Caco-2 (cell line): ENCODE data around the gene GNAQ. TPM values are rescaled to one million over a fixed set of nuclear protein-coding genes. Genes with fewer than 3 reads are reported as not detected.
"Not testable (repeated sequence)": the region's sequence is repeated elsewhere in the genome, so short reads cannot be mapped to it uniquely, and the experiment has no call there.

ENCODE experiments used
- BruUV-seq: library from RNA; stranded (reverse); fragments of 400-500 nt; replicated peaks from 2 replicates; lab custom pipeline; 2021; lab: Mats Ljungman, UMichigan
- CTCF ChIA-PET: fragments of 300-600 bp; sonication (Branson Sonifier 250); formaldehyde crosslinking; loops from one replicate; lab custom pipeline; 2022; ENCODE audit warnings: antibody characterized with exemption; lab: Charles Lee
- POLR2A ChIA-PET: fragments of 300-600 bp; sonication (Branson Sonifier 250); formaldehyde crosslinking; loops from one replicate; lab custom pipeline; 2022; ENCODE audit warnings: antibody characterized with exemption; lab: Charles Lee
- DNase-seq, 2 experiments: peaks; one replicate each; pipeline versions ENCODE4 v3.0.0 to v3.0.0-alpha.2; 2020 to 2022
- H3K27me3 ChIP-seq: replicated peaks from 2 replicates; pipeline ENCODE4 v1.6.0; 2011; ENCODE audit warnings: low read length; ENCODE audit not compliant: control insufficient read depth, insufficient read depth
- H3K36me3 ChIP-seq: 2 replicates; pipeline ENCODE4 v1.5.1; 2011; ENCODE audit warnings: low read length; ENCODE audit not compliant: control insufficient read depth, insufficient read depth
- H3K4me1 ChIP-seq: fragments of 250-450 bp; sonication (Bioruptor Pico); 2 replicates; pipeline ENCODE4 v1.5.1; 2020; ENCODE audit warnings: mild to moderate bottlenecking
- H3K4me3 ChIP-seq: 2 replicates; pipeline ENCODE4 v1.5.1; 2011; ENCODE audit warnings: low read depth, mild to moderate bottlenecking, control low read depth, low read length
- H3K9me3 ChIP-seq: fragments of 250-450 bp; sonication (Bioruptor Pico); 2 replicates; pipeline ENCODE4 v1.5.1; 2020; ENCODE audit warnings: mild to moderate bottlenecking, moderate library complexity
- H3K27ac Mint-ChIP-seq: one replicate; pipeline ENCODE4 v1.8.0; 2022; ENCODE audit warnings: mixed read lengths; ENCODE audit not compliant: unreplicated experiment
- H3K27me3 Mint-ChIP-seq: one replicate; pipeline ENCODE4 v1.8.0; 2022; ENCODE audit warnings: mixed read lengths; ENCODE audit not compliant: insufficient read depth, unreplicated experiment
- H3K36me3 Mint-ChIP-seq: one replicate; pipeline ENCODE4 v1.8.0; 2022; ENCODE audit warnings: mild to moderate bottlenecking, mixed read lengths; ENCODE audit not compliant: insufficient read depth, unreplicated experiment
- H3K4me1 Mint-ChIP-seq: one replicate; pipeline ENCODE4 v1.8.0; 2022; ENCODE audit warnings: low read depth, mixed read lengths; ENCODE audit not compliant: unreplicated experiment
- H3K4me3 Mint-ChIP-seq: one replicate; pipeline ENCODE4 v1.8.0; 2022; ENCODE audit warnings: mild to moderate bottlenecking, moderate library complexity, mixed read lengths; ENCODE audit not compliant: unreplicated experiment
- H3K9me3 Mint-ChIP-seq: one replicate; pipeline ENCODE4 v1.8.0; 2022; ENCODE audit warnings: mixed read lengths; ENCODE audit not compliant: unreplicated experiment
- intact Hi-C: fragments of 100-400 bp; cut with micrococcal nuclease; formaldehyde crosslinking; loops from one replicate; pipeline ENCODE4 v1.10.0; 2022; ENCODE audit not compliant: unreplicated experiment
- total RNA-seq: library from RNA; stranded (reverse); gene quantifications from 2 replicates; pipeline ENCODE4 v1.2.3, GENCODE V29; 2022
- TF ChIP-seq, protein P1 (sequence below), 2 experiments: fragments of 200-600 bp in 1 of 2; IDR thresholded peaks; 1 replicate in 1 of 2; 2 replicates in 1 of 2; pipeline versions ENCODE4 v1.5.1 to v1.8.0; 2011 to 2022; ENCODE audit warnings: antibody characterized with exemption in 1 of 2, control low read depth in 1 of 2, inconsistent platforms in 1 of 2, low read depth in 1 of 2, low read length in 1 of 2, mild to moderate bottlenecking in 1 of 2, moderate library complexity in 1 of 2; ENCODE audit not compliant: insufficient read depth in 1 of 2, severe bottlenecking in 1 of 2, unreplicated experiment in 1 of 2

The GNAQ gene
- total RNA-seq, 1 experiment from 2014 or later: 10.1 TPM

DNA sequence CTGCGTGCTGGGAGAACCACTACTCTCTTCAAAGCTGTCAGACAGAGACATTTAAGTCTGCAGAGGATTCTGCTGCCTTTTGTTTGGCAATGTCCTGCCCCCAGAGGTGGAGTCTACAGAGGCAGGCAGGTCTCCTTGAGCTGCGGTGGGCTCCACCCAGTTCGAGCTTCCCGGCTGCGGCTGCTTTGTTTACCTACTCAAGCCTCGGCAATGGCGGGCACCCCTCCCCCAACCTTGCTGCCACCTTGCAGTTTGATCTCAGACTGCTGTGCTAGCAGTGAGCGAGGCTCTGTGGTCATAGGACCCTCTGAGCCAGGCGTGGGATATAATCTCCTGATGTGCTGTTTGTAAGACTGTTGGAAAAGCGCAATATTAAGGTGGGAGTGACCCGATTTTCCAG is 343.9 kb downstream of the GNAQ start:
- H3K9me3 ChIP-seq, CTCF ChIA-PET, H3K27me3 ChIP-seq, intact Hi-C loops, BruUV-seq, H3K36me3 ChIP-seq, POLR2A ChIA-PET, H3K27me3 Mint-ChIP-seq, DNase-seq, H3K4me1 ChIP-seq, H3K27ac Mint-ChIP-seq, H3K4me3 ChIP-seq, H3K4me3 Mint-ChIP-seq, H3K36me3 Mint-ChIP-seq, H3K9me3 Mint-ChIP-seq, H3K4me1 Mint-ChIP-seq: not testable (repeated sequence)

DNA sequence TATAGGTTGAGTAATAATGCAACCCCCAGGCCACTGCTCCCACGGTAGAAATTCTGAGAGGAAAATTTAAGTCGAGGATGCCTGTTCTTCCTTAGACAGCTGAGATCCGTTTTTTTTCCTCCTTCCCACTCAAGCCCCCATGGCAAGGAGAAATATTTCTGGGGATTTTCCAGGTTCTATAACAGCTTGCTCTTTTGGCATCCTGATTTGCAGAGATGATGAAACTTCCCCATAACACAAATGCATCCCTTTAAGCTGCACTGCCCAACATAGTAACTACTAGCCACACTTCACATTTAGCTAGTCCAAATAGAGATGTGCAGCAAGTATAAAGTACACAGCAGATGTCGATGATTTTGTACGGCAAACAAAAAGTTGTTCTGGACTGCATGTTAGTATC is 351.0 kb downstream of the GNAQ start:
- no peaks in the 10 kb centered on the region for H3K36me3 Mint-ChIP-seq
- Histone ChIP-seq H3K9me3 (no peaks in the 10 kb centered on the region), H3K4me1 (no peaks in the 10 kb centered on the region), H3K36me3 (no peaks in the 10 kb centered on the region), H3K4me3 (no peak overlapping the region), H3K27me3 (no peaks in the 10 kb centered on the region)
- H3K4me1 Mint-ChIP-seq: no peaks in the 10 kb centered on the region
- BruUV-seq: no TSS peak
- CTCF ChIA-PET: no interaction called here
- no peak for DNase-seq
- no peaks in the 10 kb centered on the region for H3K27me3 Mint-ChIP-seq
- H3K27ac Mint-ChIP-seq: no peak overlapping the region
- POLR2A ChIA-PET: no interaction called here
- no peak overlapping the region for H3K4me3 Mint-ChIP-seq
- no peaks in the 10 kb centered on the region for H3K9me3 Mint-ChIP-seq
- intact Hi-C loops: no loop called here
- TF ChIP-seq, protein P1, sequence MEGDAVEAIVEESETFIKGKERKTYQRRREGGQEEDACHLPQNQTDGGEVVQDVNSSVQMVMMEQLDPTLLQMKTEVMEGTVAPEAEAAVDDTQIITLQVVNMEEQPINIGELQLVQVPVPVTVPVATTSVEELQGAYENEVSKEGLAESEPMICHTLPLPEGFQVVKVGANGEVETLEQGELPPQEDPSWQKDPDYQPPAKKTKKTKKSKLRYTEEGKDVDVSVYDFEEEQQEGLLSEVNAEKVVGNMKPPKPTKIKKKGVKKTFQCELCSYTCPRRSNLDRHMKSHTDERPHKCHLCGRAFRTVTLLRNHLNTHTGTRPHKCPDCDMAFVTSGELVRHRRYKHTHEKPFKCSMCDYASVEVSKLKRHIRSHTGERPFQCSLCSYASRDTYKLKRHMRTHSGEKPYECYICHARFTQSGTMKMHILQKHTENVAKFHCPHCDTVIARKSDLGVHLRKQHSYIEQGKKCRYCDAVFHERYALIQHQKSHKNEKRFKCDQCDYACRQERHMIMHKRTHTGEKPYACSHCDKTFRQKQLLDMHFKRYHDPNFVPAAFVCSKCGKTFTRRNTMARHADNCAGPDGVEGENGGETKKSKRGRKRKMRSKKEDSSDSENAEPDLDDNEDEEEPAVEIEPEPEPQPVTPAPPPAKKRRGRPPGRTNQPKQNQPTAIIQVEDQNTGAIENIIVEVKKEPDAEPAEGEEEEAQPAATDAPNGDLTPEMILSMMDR (IDR thresholded peaks at IDR 0.05; ENCODE audit: insufficient read depth in 1 of 2, low read depth in 1 of 2, low read length in 1 of 2, severe bottlenecking in 1 of 2, unreplicated experiment in 1 of 2): no peak

DNA sequence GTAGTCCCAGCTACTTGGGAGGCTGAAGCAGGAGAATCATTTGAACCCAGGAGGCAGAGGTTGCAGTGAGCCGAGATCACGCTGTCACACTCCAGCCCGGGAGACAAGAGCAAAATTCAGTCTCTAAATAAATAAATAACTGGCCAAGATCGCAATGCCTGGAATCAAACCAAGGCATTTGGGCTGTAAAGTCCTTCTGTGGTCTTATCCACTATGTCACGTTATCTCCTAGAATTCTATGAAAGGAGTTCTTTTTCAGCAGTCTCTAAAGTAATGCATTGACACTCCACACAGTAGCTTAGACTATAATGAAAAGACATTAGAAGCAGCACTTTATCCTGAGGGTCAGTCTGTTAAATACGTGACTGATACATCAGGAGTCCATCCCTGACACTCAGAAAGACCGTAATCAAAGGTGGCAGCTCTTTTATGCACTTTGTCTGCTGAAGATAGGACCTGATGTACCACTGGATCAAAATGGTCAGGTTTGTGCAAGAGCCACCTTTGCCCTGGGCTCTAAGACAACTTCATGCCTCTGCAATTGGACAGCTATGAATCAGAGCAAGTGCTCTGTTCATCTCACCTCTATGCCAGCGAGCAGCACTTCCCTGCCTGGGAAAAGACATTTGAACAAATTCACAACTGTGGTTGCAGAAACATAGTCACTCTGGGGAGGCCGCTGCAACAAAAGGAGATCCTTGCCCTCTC is 351.8 kb downstream of the GNAQ start:
- Mint-ChIP-seq H3K36me3 (no peaks in the 10 kb centered on the region), H3K4me1 (no peaks in the 10 kb centered on the region), H3K27me3 (no peaks in the 10 kb centered on the region), H3K4me3 (no peak overlapping the region), H3K27ac (no peak overlapping the region), H3K9me3 (no peaks in the 10 kb centered on the region)
- no TSS peak for BruUV-seq
- intact Hi-C loops: no loop called here
- H3K4me1 ChIP-seq: no peaks in the 10 kb centered on the region
- DNase-seq: no peak
- no peaks in the 10 kb centered on the region for H3K9me3 ChIP-seq
- no peak overlapping the region for H3K4me3 ChIP-seq
- TF ChIP-seq, protein P1 (IDR thresholded peaks at IDR 0.05; ENCODE audit: insufficient read depth in 1 of 2, low read depth in 1 of 2, low read length in 1 of 2, severe bottlenecking in 1 of 2, unreplicated experiment in 1 of 2): no peak
- no peaks in the 10 kb centered on the region for H3K27me3 ChIP-seq
- ChIA-PET CTCF (no interaction called here), POLR2A (no interaction called here)
- no peaks in the 10 kb centered on the region for H3K36me3 ChIP-seq
